Left hindlimb (tissue), 1 donor: ENCODE data around the gene PRL.

ENCODE experiments used
- DNase-seq: peaks from one replicate; pipeline ENCODE4 v3.0.0-alpha.2; 2018

The PRL gene

GRCh38 chr6:22296936-22297335 is at the start of gene PRL:
Gene PRL (minus strand): TSS chr6:22297036. CDS start chr6:22296982, 54 bp downstream.
- DNase-seq, result no peak

GRCh38 chr6:22343864-22344263 is 47.0 kb upstream of the PRL start:
- no peak for DNase-seq

- DNase-seq, result no peak
Observed at GRCh38 chr6:22334778-22335177, 37.9 kb upstream of the PRL start.

- no peak for DNase-seq
Observed at GRCh38 chr6:22333802-22334201, 37.0 kb upstream of the PRL start.

GRCh38 chr6:22332711-22333110 is 35.9 kb upstream of the PRL start:
- no peak for DNase-seq

- DNase-seq, result no peak
Observed at GRCh38 chr6:22332216-22332615, 35.4 kb upstream of the PRL start.

- DNase-seq, result no peak
Observed at GRCh38 chr6:22330941-22331340, 34.1 kb upstream of the PRL start.

GRCh38 chr6:22328474-22328873 is 31.6 kb upstream of the PRL start:
- DNase-seq, result no peak

GRCh38 chr6:22327881-22328280 is 31.0 kb upstream of the PRL start:
- no peak for DNase-seq

- DNase-seq, result no peak
Observed at GRCh38 chr6:22326500-22326899, 29.7 kb upstream of the PRL start.

- no peak for DNase-seq
Observed at GRCh38 chr6:22325481-22325880, 28.6 kb upstream of the PRL start.

GRCh38 chr6:22323848-22324247 is 27.0 kb upstream of the PRL start:
- no peak for DNase-seq

GRCh38 chr6:22322103-22323030 is 25.5 kb upstream of the PRL start:
- DNase-seq, result no peak

- no peak for DNase-seq
Observed at GRCh38 chr6:22320750-22321149, 23.9 kb upstream of the PRL start.

GRCh38 chr6:22318404-22318803 is 21.6 kb upstream of the PRL start:
- no peak for DNase-seq

GRCh38 chr6:22313796-22314195 is 17.0 kb upstream of the PRL start:
- DNase-seq, result no peak

- no peak for DNase-seq
Observed at GRCh38 chr6:22308939-22309338, 12.1 kb upstream of the PRL start.

- DNase-seq, result no peak
Observed at GRCh38 chr6:22306741-22307466, 10.1 kb upstream of the PRL start.

GRCh38 chr6:22302838-22303237 is 6.0 kb upstream of the PRL start:
- DNase-seq, result no peak

GRCh38 chr6:22300273-22300998 is 3.6 kb upstream of the PRL start:
- no peak for DNase-seq

GRCh38 chr6:22298475-22298890 is 1.6 kb upstream of the PRL start:
- no peak for DNase-seq

GRCh38 chr6:22296067-22296466 is 769 bp downstream of the PRL start:
- no peak for DNase-seq

- no peak for DNase-seq
Observed at GRCh38 chr6:22295145-22295544, 1.7 kb downstream of the PRL start.
